Sigmoid colon (tissue), 7 donors: Measurements from ENCODE around the gene GPC6. TPM values are rescaled to one million over a fixed set of nuclear protein-coding genes. Genes with fewer than 3 reads are reported as not detected.

Experiments used
- DNase-seq: peaks from one replicate; pipeline ENCODE4 v3.0.0-alpha.2; 2019
- H3K27ac ChIP-seq, 4 donors: fragments of 200-600 bp; sonication (generic); one replicate each; pipeline ENCODE4 v1.5.1; 2016 to 2019; ENCODE audit warnings: mild to moderate bottlenecking in 1 of 4
- H3K27me3 ChIP-seq, 3 donors: fragments of 200-600 bp; sonication (generic); one replicate each; pipeline ENCODE4 v1.5.1; 2019; ENCODE audit warnings: mild to moderate bottlenecking in 1 of 3
- H3K36me3 ChIP-seq, 4 donors: fragments of 200-600 bp; sonication (generic); one replicate each; pipeline ENCODE4 v1.5.1; 2016 to 2019
- H3K4me1 ChIP-seq, 4 donors: fragments of 200-600 bp; sonication (generic); one replicate each; pipeline ENCODE4 v1.5.1; 2017 to 2019
- H3K4me3 ChIP-seq, 4 donors: fragments of 200-600 bp; sonication (generic); one replicate each; pipeline ENCODE4 v1.5.1; 2017 to 2019; ENCODE audit warnings: mild to moderate bottlenecking in 2 of 4, moderate library complexity in 1 of 4
- H3K9me3 ChIP-seq, 4 donors: fragments of 200-600 bp in 3 of 4; sonication (generic) in 3 of 4; one replicate each; pipeline versions ENCODE4 v1.5.1 to v1.6.1; 2013 to 2019
- CTCF ChIP-seq, 4 experiments: fragments of 450-650 bp in 3 of 4; fragments of 200-600 bp in 1 of 4; IDR thresholded peaks; one replicate each; pipeline ENCODE4 v1.5.1; 2016 to 2019; ENCODE audit warnings: antibody characterized with exemption in 4 of 4, mild to moderate bottlenecking in 3 of 4, moderate library complexity in 2 of 4
- EP300 ChIP-seq, 4 donors: sonication (generic); formaldehyde crosslinking; IDR thresholded peaks; one replicate each; pipeline ENCODE4 v1.6.1; 2017; ENCODE audit warnings: antibody characterized with exemption in 4 of 4
- POLR2A ChIP-seq, 2 donors: fragments of 450-650 bp; IDR thresholded peaks; one replicate each; pipeline ENCODE4 v1.6.1; 2016; ENCODE audit warnings: antibody characterized with exemption in 2 of 2, mild to moderate bottlenecking in 2 of 2, moderate library complexity in 2 of 2
- POLR2AphosphoS5 ChIP-seq, 4 donors: sonication (generic); formaldehyde crosslinking; IDR thresholded peaks; one replicate each; pipeline ENCODE4 v1.6.1; 2017; ENCODE audit warnings: antibody characterized with exemption in 4 of 4
- WGBS, 2 donors: extraction: QIAGEN DNeasy Blood & Tissue Kit; methylation state at CpG; one replicate each; pipeline ENCODE4 v1.1.7; 2013; 5-methylcytosine and 5-hydroxymethylcytosine counted together
- intact Hi-C: fragments of 100-400 bp; cut with DNase I; formaldehyde crosslinking; loops from one replicate; pipeline ENCODE4 v1.15.1; 2023
- polyA plus RNA-seq, 3 donors: library from polyadenylated mRNA; stranded (reverse); fragments of 200-250 nt; gene quantifications; one replicate each; pipeline ENCODE4 v1.2.3, GENCODE V29; 2013
- total RNA-seq, 4 donors: library from RNA; depleted of rRNA; stranded (reverse); fragments of >200 nt; gene quantifications; one replicate each; pipeline ENCODE4 v1.1.0, GENCODE V29; 2016
- donor health status: healthy with polysubstance abuse.
- donor health status: Bipolar disorder and iron deficiency.
- donor health status: healthy.

GPC6 gene
- total and polyA plus RNA-seq, 7 donors = 0.23 to 27.5 (median 14.4) TPM

- Histone ChIP-seq H3K4me3 (no peak overlapping the region), H3K36me3 (no peaks in the 10 kb centered on the region), H3K27me3 (no peaks in the 10 kb centered on the region), H3K27ac (no peak overlapping the region), H3K4me1 (no peaks in the 10 kb centered on the region), H3K9me3 (peaks cover 0 to 3% (median 0%) of the 10 kb centered on the region in 4 donors)
- TF ChIP-seq POLR2AphosphoS5 (IDR thresholded peaks at IDR 0.05) = no peak
- TF ChIP-seq EP300 (IDR thresholded peaks at IDR 0.05) = no peak
- TF ChIP-seq CTCF (IDR thresholded peaks at IDR 0.05) = no peak
- no peak for TF ChIP-seq POLR2A (IDR thresholded peaks at IDR 0.05)
- no peak for DNase-seq
- 29 to 64% methylated on average over 5 of the region's 5 CpGs for WGBS, 2 donors
- intact Hi-C loops = no loop called here
These were observed 823.4 kb downstream of the GPC6 start for GRCh38 chr13:94050039-94050438.

- Histone ChIP-seq H3K9me3 (peaks cover 0 to 3% (median 0%) of the 10 kb centered on the region in 4 donors), H3K4me3 (no peak overlapping the region), H3K27ac (no peak overlapping the region), H3K27me3 (no peaks in the 10 kb centered on the region), H3K36me3 (no peaks in the 10 kb centered on the region), H3K4me1 (no peaks in the 10 kb centered on the region)
- no peak for DNase-seq
- WGBS, 2 donors = 67 to 86% methylated on average over 2 of the region's 2 CpGs
- TF ChIP-seq EP300 (IDR thresholded peaks at IDR 0.05) (no peak), POLR2A (IDR thresholded peaks at IDR 0.05) (no peak), POLR2AphosphoS5 (IDR thresholded peaks at IDR 0.05) (no peak), CTCF (IDR thresholded peaks at IDR 0.05) (no peak)
- intact Hi-C loops = no loop called here
These were observed 824.1 kb downstream of the GPC6 start for GRCh38 chr13:94050686-94051085.

GRCh38 chr13:94053986-94054593, 827.5 kb downstream of the GPC6 start:
- intact Hi-C loops = no loop called here
- H3K4me1 ChIP-seq = peaks cover 0 to 15% (median 4%) of the 10 kb centered on the region in 4 donors
- no peaks in the 10 kb centered on the region for H3K27me3 ChIP-seq
- 83 to 85% methylated on average over 11 of the region's 11 CpGs for WGBS, 2 donors
- no peak overlapping the region for H3K27ac ChIP-seq
- no peaks in the 10 kb centered on the region for H3K9me3 ChIP-seq
- no peak for DNase-seq
- no peak overlapping the region for H3K4me3 ChIP-seq
- TF ChIP-seq POLR2AphosphoS5 (IDR thresholded peaks at IDR 0.05) (no peak), CTCF (IDR thresholded peaks at IDR 0.05) (no peak), POLR2A (IDR thresholded peaks at IDR 0.05) (no peak), EP300 (IDR thresholded peaks at IDR 0.05) (no peak)
- H3K36me3 ChIP-seq = no peaks in the 10 kb centered on the region

DNA sequence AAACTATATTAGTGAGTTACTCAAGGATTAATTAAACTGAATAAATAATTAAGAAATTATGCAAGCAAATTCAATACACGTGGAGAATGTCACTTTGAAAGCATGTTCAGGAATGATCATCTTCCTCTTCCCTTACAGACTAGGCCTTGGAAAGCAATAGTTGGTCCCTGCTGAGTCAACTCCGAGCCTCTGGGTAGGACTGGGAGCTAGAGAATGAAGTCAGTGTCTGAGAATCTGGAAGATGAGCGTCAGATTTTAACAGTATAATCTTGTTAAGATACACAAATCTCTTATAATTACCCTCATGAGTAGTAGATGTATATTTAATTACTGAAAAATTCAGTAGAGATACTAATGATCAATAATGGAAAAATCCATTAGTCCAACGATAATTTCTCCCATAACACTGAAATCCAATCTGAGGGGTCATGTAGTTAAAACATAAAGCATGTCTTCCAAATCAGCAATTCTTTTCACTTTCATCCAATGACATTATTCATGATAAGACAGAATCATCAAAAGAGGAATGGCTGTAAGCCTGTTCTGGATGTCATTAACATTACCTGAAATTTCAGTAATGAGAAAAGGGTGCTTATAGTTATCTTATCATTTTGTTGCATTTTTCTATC, 829.9 kb downstream of the GPC6 start:
- TF ChIP-seq CTCF (IDR thresholded peaks at IDR 0.05) = no peak
- no peak for TF ChIP-seq POLR2AphosphoS5 (IDR thresholded peaks at IDR 0.05)
- TF ChIP-seq POLR2A (IDR thresholded peaks at IDR 0.05) = no peak
- TF ChIP-seq EP300 (IDR thresholded peaks at IDR 0.05) = no peak
- intact Hi-C loops = no loop called here
- no peak for DNase-seq

More for the DNA sequence above, 829.9 kb downstream of the GPC6 start:
- H3K27me3 ChIP-seq = no peaks in the 10 kb centered on the region
- H3K9me3 ChIP-seq = no peaks in the 10 kb centered on the region
- no peak overlapping the region for H3K27ac ChIP-seq
- no peak overlapping the region for H3K4me3 ChIP-seq
- no peaks in the 10 kb centered on the region for H3K36me3 ChIP-seq
- WGBS, 2 donors = 79 to 80% methylated on average over 4 of the region's 4 CpGs
- H3K4me1 ChIP-seq = peaks cover 0 to 25% (median 11%) of the 10 kb centered on the region in 4 donors
